Keratinocyte (primary cell): ENCODE measurements around the gene PPP4C.

Experiments used
- EZH2 ChIP-seq: IDR thresholded peaks from one replicate; pipeline ENCODE4 v1.6.1; 2012; ENCODE audit warnings: inconsistent platforms, mild to moderate bottlenecking, low read length, moderate library complexity
- TF ChIP-seq, protein P1 (sequence below), 3 experiments: IDR thresholded peaks in 1 of 3; conservative IDR thresholded peaks in 1 of 3; optimal IDR thresholded peaks in 1 of 3; 2 replicates in 2 of 3; 3 replicates in 1 of 3; pipeline versions ENCODE3 to v1.5.1; 2011; ENCODE audit warnings: low read length in 3 of 3, mild to moderate bottlenecking in 3 of 3, moderate library complexity in 2 of 3, control low read depth in 1 of 3, inconsistent platforms in 1 of 3; ENCODE audit not compliant: insufficient read depth in 2 of 3; ENCODE audit errors: extremely low read depth in 1 of 3

DNA sequence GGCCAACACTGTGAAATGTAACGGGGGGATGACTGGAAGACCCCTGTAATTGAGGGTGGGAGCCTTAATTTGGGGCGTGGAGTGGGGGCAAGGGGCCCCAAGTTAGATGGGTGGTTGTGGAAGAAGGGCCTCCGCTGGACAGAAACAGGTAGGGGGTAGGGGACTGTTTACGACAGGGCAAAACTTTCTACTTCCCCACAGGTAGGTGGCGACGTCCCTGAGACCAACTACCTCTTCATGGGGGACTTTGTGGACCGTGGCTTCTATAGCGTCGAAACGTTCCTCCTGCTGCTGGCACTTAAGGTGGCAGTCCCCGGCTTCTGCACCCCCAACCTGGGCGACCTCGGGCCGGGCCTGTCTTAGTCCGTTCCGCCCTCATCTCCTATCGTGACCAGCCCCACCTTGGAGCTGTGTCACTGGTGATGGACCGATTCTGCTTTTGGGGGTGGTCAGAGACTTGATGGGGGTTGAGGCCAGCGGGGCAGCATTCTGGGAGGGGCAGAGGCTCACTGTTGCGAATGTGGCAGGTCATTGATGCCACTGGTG lies 6.8 kb downstream of the PPP4C start:
- TF ChIP-seq, protein P1, sequence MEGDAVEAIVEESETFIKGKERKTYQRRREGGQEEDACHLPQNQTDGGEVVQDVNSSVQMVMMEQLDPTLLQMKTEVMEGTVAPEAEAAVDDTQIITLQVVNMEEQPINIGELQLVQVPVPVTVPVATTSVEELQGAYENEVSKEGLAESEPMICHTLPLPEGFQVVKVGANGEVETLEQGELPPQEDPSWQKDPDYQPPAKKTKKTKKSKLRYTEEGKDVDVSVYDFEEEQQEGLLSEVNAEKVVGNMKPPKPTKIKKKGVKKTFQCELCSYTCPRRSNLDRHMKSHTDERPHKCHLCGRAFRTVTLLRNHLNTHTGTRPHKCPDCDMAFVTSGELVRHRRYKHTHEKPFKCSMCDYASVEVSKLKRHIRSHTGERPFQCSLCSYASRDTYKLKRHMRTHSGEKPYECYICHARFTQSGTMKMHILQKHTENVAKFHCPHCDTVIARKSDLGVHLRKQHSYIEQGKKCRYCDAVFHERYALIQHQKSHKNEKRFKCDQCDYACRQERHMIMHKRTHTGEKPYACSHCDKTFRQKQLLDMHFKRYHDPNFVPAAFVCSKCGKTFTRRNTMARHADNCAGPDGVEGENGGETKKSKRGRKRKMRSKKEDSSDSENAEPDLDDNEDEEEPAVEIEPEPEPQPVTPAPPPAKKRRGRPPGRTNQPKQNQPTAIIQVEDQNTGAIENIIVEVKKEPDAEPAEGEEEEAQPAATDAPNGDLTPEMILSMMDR (optimal IDR thresholded peaks at IDR 0.05 in 1 of 3, IDR thresholded peaks at IDR 0.05 in 1 of 3, conservative IDR thresholded peaks at IDR 0.05 in 1 of 3; ENCODE audit: extremely low read depth in 1 of 3, insufficient read depth in 2 of 3, low read length in 3 of 3): peak; percentile 15 to 45 (median 18)
- TF ChIP-seq EZH2: no peak
